Testis (tissue), 3 donors: ENCODE measurements around the gene SRCIN1. TPM values are rescaled to one million over a fixed set of nuclear protein-coding genes. Genes with fewer than 3 reads are reported as not detected.

Experiments used
- DNase-seq: peaks from one replicate; pipeline ENCODE4 v3.0.0-alpha.2; 2019
- H3K27ac ChIP-seq, 2 donors: fragments of 200-600 bp; sonication (generic); one replicate each; pipeline ENCODE4 v1.5.1; 2019
- H3K27me3 ChIP-seq: fragments of 200-600 bp; sonication (generic); one replicate; pipeline ENCODE4 v1.5.1; 2019
- H3K36me3 ChIP-seq: fragments of 200-600 bp; sonication (generic); one replicate; pipeline ENCODE4 v1.5.1; 2017; ENCODE audit warnings: low read depth; ENCODE audit errors: missing control alignments
- H3K4me1 ChIP-seq: fragments of 200-600 bp; sonication (generic); one replicate; pipeline ENCODE4 v1.5.1; 2019
- H3K4me3 ChIP-seq, 2 donors: fragments of 200-600 bp; sonication (generic); one replicate each; pipeline ENCODE4 v1.5.1; 2017 to 2019
- H3K9me3 ChIP-seq: fragments of 200-600 bp; sonication (generic); one replicate; pipeline ENCODE4 v1.5.1; 2017
- CTCF ChIP-seq, 3 experiments: fragments of 450-650 bp in 2 of 3; fragments of 200-600 bp in 1 of 3; sonication (generic) in 1 of 3; IDR thresholded peaks; one replicate each; pipeline ENCODE4 v1.5.1; 2016 to 2019; ENCODE audit warnings: antibody characterized with exemption in 3 of 3, mild to moderate bottlenecking in 2 of 3, moderate library complexity in 1 of 3
- POLR2A ChIP-seq: fragments of 450-650 bp; IDR thresholded peaks from one replicate; pipeline ENCODE4 v1.6.1; 2017; ENCODE audit warnings: antibody characterized with exemption, mild to moderate bottlenecking, moderate library complexity
- WGBS, 2 donors: methylation state at CpG; one replicate each; pipeline ENCODE4 v1.1.5; 2018; 5-methylcytosine and 5-hydroxymethylcytosine counted together
- intact Hi-C: fragments of 100-400 bp; cut with DNase I; formaldehyde crosslinking; loops from one replicate; pipeline ENCODE4 v1.15.1; 2023; ENCODE audit warnings: low total_unique reads
- polyA plus RNA-seq: library from polyadenylated mRNA; stranded (reverse); fragments of 350-450 nt; fragmentation: Illumina TruSeq; extraction: RNeasy Lipid Tissue Mini Kit (QIAGEN cat#74804); gene quantifications from one replicate; pipeline ENCODE4 v1.2.3, GENCODE V29; 2014; ENCODE audit warnings: low read depth, low replicate concordance; ENCODE audit not compliant: insufficient read depth
- total RNA-seq, 2 donors: library from RNA; depleted of rRNA; stranded (reverse); fragments of >200 nt; gene quantifications; one replicate each; pipeline ENCODE4 v1.2.3, GENCODE V29; 2016

The SRCIN1 gene
- total and polyA plus RNA-seq, 3 donors from 2014 or later: 3.2 to 8.9 (median 6.2) TPM

- no peaks in the 10 kb centered on the region for H3K27me3 ChIP-seq
- WGBS, 2 donors: 9% methylated on average over 18 to 29 of the region's 30 CpGs
Measured at GRCh38 chr17:38606646-38607611, 1.2 kb upstream of the SRCIN1 start.

GRCh38 chr17:38605411-38605840, 326 bp downstream of the SRCIN1 start:
- no peak for DNase-seq
- no peak overlapping the region for H3K27ac ChIP-seq
- H3K36me3 ChIP-seq: no peaks in the 10 kb centered on the region
- peaks cover 31% of the 10 kb centered on the region for H3K4me1 ChIP-seq
- no peaks in the 10 kb centered on the region for H3K27me3 ChIP-seq
- 2% methylated on average over 10 to 28 of the region's 44 CpGs for WGBS, 2 donors
- H3K4me3 ChIP-seq: peak overlapping the region; percentile 31 to 45
- intact Hi-C loops: no loop called here
- no peaks in the 10 kb centered on the region for H3K9me3 ChIP-seq
- TF ChIP-seq CTCF (IDR thresholded peaks at IDR 0.05): no peak
- TF ChIP-seq POLR2A: no peak

More at GRCh38 chr17:38606646-38607611, 1.2 kb upstream of the SRCIN1 start:
- peak overlapping the region; percentile 45 to 65 for H3K4me3 ChIP-seq
- TF ChIP-seq CTCF (IDR thresholded peaks at IDR 0.05) (no peak), POLR2A (no peak)
- peaks cover 22% of the 10 kb centered on the region for H3K4me1 ChIP-seq
- intact Hi-C loops: no loop called here
- no peaks in the 10 kb centered on the region for H3K9me3 ChIP-seq
- no peak overlapping the region for H3K27ac ChIP-seq
- peak; percentile 80 for DNase-seq
- H3K36me3 ChIP-seq: no peaks in the 10 kb centered on the region

- no peaks in the 10 kb centered on the region for H3K27me3 ChIP-seq
- no peak overlapping the region for H3K27ac ChIP-seq
- peaks cover 31% of the 10 kb centered on the region for H3K4me1 ChIP-seq
- DNase-seq: peak; percentile 24
- peak overlapping the region; percentile 31 to 45 for H3K4me3 ChIP-seq
- WGBS, 2 donors: 22 to 27% methylated on average over 20 to 28 of the region's 38 CpGs
- H3K36me3 ChIP-seq: no peaks in the 10 kb centered on the region
- intact Hi-C loops: no loop called here
- TF ChIP-seq CTCF (IDR thresholded peaks at IDR 0.05): no peak
- TF ChIP-seq POLR2A: no peak
- no peaks in the 10 kb centered on the region for H3K9me3 ChIP-seq
Measured at GRCh38 chr17:38604479-38605403, 1.0 kb downstream of the SRCIN1 start.

GRCh38 chr17:38603786-38604478, 1.8 kb downstream of the SRCIN1 start:
- intact Hi-C loops: no loop called here
- no peak for DNase-seq
- Histone ChIP-seq H3K27ac (no peak overlapping the region), H3K27me3 (no peaks in the 10 kb centered on the region), H3K36me3 (no peaks in the 10 kb centered on the region), H3K4me3 (no peak overlapping the region), H3K9me3 (no peaks in the 10 kb centered on the region), H3K4me1 (peaks cover 31% of the 10 kb centered on the region)
- TF ChIP-seq POLR2A (no peak), CTCF (IDR thresholded peaks at IDR 0.05) (no peak)
- WGBS, 2 donors: 69 to 72% methylated on average over 6 of the region's 6 CpGs
